Adipocyte (in vitro differentiated cells): ENCODE results near the gene CLMN.

Experiments used
- DNase-seq: peaks from one replicate; pipeline ENCODE4 v3.0.0-alpha.2; 2015; ENCODE audit warnings: low read depth
- H3K27me3 ChIP-seq: replicated peaks from 2 replicates; pipeline ENCODE4 v1.7.0; 2013; ENCODE audit warnings: mild to moderate bottlenecking, low read length, moderate library complexity; ENCODE audit not compliant: control insufficient read depth, insufficient read depth
- H3K36me3 ChIP-seq: 2 replicates; pipeline ENCODE4 v1.7.0; 2013; ENCODE audit warnings: low read length, mild to moderate bottlenecking, moderate library complexity; ENCODE audit not compliant: control insufficient read depth, insufficient read depth, severe bottlenecking
- H3K4me1 ChIP-seq: 2 replicates; pipeline ENCODE4 v1.7.0; 2013; ENCODE audit warnings: mild to moderate bottlenecking, low read length, moderate library complexity; ENCODE audit not compliant: control insufficient read depth, insufficient read depth
- H3K4me3 ChIP-seq: 2 replicates; pipeline ENCODE4 v1.7.0; 2013; ENCODE audit warnings: mild to moderate bottlenecking, low read length, moderate library complexity
- H3K9ac ChIP-seq: 2 replicates; pipeline ENCODE4 v1.7.0; 2013; ENCODE audit warnings: mild to moderate bottlenecking, low read length, moderate library complexity
- H3K9me3 ChIP-seq: 2 replicates; pipeline ENCODE4 v1.7.0; 2013; ENCODE audit warnings: mild to moderate bottlenecking, low read length, moderate library complexity; ENCODE audit not compliant: control insufficient read depth

Gene CLMN

GRCh38 chr14:95354834-95355233 lies 35.1 kb upstream of the CLMN start:
- no peak for DNase-seq
- H3K4me3 ChIP-seq: no peak overlapping the region
- no peak overlapping the region for H3K9ac ChIP-seq
- peaks cover 5% of the 10 kb centered on the region for H3K27me3 ChIP-seq
- peaks cover 22% of the 10 kb centered on the region for H3K9me3 ChIP-seq
- H3K36me3 ChIP-seq: no peaks in the 10 kb centered on the region
- no peaks in the 10 kb centered on the region for H3K4me1 ChIP-seq

DNA sequence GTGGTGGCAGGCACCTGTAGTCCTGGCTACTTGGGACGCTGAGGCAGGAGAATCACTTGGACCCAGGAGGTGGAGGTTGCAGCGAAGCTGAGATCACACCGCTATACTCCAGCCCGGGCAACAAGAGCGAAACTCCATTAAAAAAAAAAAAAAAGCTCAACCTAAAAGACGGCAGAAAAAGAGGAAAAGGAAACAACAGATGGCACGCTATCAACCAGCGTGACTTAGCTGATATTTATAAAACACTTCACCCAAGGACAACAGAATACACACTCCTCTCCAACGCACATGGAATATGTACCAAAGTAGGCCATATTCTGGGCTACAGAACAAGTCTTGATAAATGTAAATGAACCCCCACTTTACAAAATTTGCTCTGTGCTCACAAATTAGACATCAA lies 34.0 kb upstream of the CLMN start:
- Histone ChIP-seq H3K27me3 (peaks cover 9% of the 10 kb centered on the region), H3K4me3 (no peak overlapping the region), H3K9me3 (peaks cover 22% of the 10 kb centered on the region), H3K36me3 (no peaks in the 10 kb centered on the region), H3K9ac (no peak overlapping the region), H3K4me1 (no peaks in the 10 kb centered on the region)
- DNase-seq: no peak

GRCh38 chr14:95353007-95353406 lies 33.3 kb upstream of the CLMN start:
- no peak overlapping the region for H3K9ac ChIP-seq
- no peak for DNase-seq
- no peaks in the 10 kb centered on the region for H3K4me1 ChIP-seq
- H3K4me3 ChIP-seq: no peak overlapping the region
- peaks cover 22% of the 10 kb centered on the region for H3K9me3 ChIP-seq
- peaks cover 15% of the 10 kb centered on the region for H3K27me3 ChIP-seq
- no peaks in the 10 kb centered on the region for H3K36me3 ChIP-seq

DNA sequence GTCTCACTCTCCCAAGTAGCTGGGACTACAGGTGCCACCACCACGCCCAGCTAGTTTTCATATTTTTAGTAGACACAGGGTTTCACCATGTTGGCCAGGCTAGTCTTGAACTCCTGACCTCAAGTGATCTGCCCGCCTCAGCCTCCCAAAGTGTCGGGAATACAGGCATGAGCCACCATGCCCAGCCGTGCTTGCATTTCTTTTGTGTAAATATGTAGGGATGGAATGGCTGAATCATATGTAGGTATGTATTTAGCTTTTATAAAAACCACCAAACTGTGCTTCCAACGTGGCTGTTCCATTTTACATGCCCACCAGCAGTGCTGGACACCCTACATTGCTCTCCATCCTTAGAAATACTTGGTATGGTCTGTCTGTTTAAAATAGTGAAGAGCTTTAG lies 32.8 kb upstream of the CLMN start:
- DNase-seq: no peak
- peaks cover 17% of the 10 kb centered on the region for H3K27me3 ChIP-seq
- H3K4me3 ChIP-seq: no peak overlapping the region
- H3K9ac ChIP-seq: no peak overlapping the region
- H3K36me3 ChIP-seq: no peaks in the 10 kb centered on the region
- H3K9me3 ChIP-seq: peaks cover 22% of the 10 kb centered on the region
- no peaks in the 10 kb centered on the region for H3K4me1 ChIP-seq

DNA sequence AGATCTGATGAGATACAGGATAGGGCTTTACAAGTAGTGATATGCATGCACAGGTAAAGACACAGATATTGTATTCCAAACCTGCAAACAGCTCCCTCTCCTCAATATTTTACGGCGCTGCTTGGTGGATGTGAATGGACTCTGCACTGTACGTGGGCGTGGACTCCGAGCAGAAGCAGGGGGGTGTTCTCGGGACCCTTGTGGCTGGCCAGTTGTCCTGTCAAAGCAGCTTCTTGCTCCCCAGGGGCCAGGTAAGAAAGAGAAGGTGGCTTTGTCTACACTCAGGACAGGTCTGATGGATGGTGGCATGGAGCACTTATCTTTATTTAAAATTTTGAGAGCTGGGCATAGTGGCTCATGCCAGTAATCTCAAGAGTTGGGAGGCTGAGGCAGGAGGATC lies 29.5 kb upstream of the CLMN start:
- no peaks in the 10 kb centered on the region for H3K36me3 ChIP-seq
- H3K4me3 ChIP-seq: no peak overlapping the region
- no peak overlapping the region for H3K9ac ChIP-seq
- H3K9me3 ChIP-seq: peaks cover 9% of the 10 kb centered on the region
- DNase-seq: no peak
- H3K27me3 ChIP-seq: peaks cover 23% of the 10 kb centered on the region
- H3K4me1 ChIP-seq: no peaks in the 10 kb centered on the region

DNA sequence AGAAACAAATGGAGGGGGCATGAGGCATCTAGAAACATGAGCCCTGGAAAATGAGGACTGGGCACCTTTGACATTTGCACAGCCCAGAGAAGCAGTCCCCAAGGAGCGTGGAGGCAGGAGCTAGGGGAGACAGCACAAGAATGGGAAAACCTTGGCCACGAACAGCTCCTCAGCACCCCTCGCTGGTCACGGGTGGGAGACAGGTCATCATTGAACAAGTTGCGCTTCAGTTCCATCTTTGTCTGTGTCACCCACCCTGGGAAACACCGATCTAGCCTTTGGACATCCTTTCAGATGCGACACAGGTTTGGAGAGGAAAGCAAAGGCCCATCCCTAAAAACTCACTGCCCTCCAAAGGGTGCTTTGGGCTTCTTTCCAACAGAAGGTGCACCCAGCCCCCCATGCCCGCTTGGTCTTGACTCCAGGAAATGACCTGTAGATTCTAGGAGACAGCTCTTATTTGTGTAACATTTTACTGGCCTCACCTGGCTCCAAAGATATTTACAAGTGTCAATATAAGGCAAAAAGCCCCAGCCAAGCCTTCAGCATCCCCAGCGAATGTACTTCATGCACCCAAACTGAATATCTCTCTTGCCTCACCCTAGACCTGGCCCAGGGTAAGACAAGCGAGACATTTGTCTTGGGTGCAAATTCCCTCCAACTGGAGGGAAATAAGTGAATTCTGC lies 28.8 kb upstream of the CLMN start:
- Histone ChIP-seq H3K4me1 (no peaks in the 10 kb centered on the region), H3K9ac (no peak overlapping the region), H3K36me3 (no peaks in the 10 kb centered on the region), H3K27me3 (peaks cover 23% of the 10 kb centered on the region), H3K9me3 (peaks cover 2% of the 10 kb centered on the region), H3K4me3 (no peak overlapping the region)
- no peak for DNase-seq

GRCh38 chr14:95346820-95347219 lies 27.1 kb upstream of the CLMN start:
- no peak for DNase-seq
- no peaks in the 10 kb centered on the region for H3K36me3 ChIP-seq
- H3K27me3 ChIP-seq: peaks cover 23% of the 10 kb centered on the region
- no peaks in the 10 kb centered on the region for H3K9me3 ChIP-seq
- H3K4me3 ChIP-seq: no peak overlapping the region
- H3K9ac ChIP-seq: no peak overlapping the region
- no peaks in the 10 kb centered on the region for H3K4me1 ChIP-seq

DNA sequence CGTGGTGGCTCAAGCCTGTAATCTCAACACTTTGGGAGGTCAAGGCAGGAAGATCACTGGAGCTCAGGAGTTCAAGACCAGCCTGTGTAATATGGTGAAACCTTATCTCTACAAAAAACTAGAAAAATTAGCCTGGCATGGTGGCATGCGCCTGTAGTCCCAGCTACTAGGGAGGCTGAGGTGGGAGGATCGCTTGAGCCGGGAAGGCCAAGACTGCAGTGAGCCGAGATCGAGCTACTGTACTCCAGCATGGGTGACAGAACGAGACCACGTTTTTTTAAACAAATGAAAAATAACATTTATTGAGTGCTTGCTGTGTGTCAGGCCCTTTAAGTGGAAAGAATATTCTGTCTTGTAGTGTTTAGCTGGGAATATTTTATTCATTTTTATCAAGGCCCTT lies 26.6 kb upstream of the CLMN start:
- Histone ChIP-seq H3K4me3 (no peak overlapping the region), H3K27me3 (peaks cover 23% of the 10 kb centered on the region), H3K4me1 (no peaks in the 10 kb centered on the region), H3K36me3 (no peaks in the 10 kb centered on the region), H3K9ac (no peak overlapping the region), H3K9me3 (no peaks in the 10 kb centered on the region)
- no peak for DNase-seq

DNA sequence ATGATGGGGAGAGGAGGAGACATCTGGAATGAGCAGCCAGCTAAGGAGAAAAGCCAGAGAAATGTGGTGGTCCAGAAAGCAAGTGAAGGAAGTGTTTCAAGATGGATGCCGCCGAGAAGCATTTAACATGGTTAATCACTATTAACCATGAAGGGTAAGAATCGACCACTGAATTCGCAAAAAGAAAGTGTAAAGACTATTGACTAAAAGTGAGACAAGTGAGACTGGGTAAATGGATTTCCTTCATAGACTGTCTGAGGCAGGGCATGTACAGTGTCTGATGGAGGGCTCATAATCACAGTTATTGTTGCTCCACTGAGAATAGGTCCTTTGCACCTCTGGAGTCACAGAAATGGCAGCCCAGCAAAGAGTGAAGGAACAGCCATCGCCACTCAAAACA lies 25.3 kb upstream of the CLMN start:
- Histone ChIP-seq H3K9ac (no peak overlapping the region), H3K36me3 (no peaks in the 10 kb centered on the region), H3K27me3 (peaks cover 23% of the 10 kb centered on the region), H3K4me3 (no peak overlapping the region), H3K9me3 (no peaks in the 10 kb centered on the region), H3K4me1 (no peaks in the 10 kb centered on the region)
- no peak for DNase-seq

- H3K36me3 ChIP-seq: no peaks in the 10 kb centered on the region
- no peak for DNase-seq
- no peaks in the 10 kb centered on the region for H3K9me3 ChIP-seq
- H3K4me1 ChIP-seq: no peaks in the 10 kb centered on the region
- peaks cover 24% of the 10 kb centered on the region for H3K27me3 ChIP-seq
- H3K9ac ChIP-seq: no peak overlapping the region
- H3K4me3 ChIP-seq: no peak overlapping the region
These were observed 24.8 kb upstream of the CLMN start for GRCh38 chr14:95344536-95344935.

- no peaks in the 10 kb centered on the region for H3K4me1 ChIP-seq
These were observed 21.9 kb upstream of the CLMN start for GRCh38 chr14:95341564-95341963.

DNA sequence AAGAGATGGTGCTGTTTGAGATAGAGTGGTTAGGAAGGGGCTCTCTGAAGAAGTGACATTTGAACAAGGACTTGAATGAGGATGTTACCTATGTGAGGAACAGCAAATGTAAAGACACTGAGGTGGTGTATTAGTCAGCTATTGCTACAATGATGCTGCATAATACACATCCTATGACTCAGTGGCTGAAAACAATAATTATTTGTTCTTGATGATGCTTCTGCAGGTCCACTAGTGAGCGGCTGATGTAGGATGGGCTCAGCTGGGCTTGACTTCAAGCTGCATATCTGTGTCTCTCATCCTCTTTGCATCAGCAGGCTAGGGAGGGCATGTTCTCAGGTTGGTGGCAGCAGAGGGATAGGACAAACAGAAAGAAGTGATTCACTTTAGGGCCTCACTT lies 21.4 kb upstream of the CLMN start:
- no peak for DNase-seq
- H3K36me3 ChIP-seq: no peaks in the 10 kb centered on the region
- no peak overlapping the region for H3K4me3 ChIP-seq
- no peaks in the 10 kb centered on the region for H3K4me1 ChIP-seq
- H3K27me3 ChIP-seq: peaks cover 30% of the 10 kb centered on the region
- no peaks in the 10 kb centered on the region for H3K9me3 ChIP-seq
- H3K9ac ChIP-seq: no peak overlapping the region

More at GRCh38 chr14:95341564-95341963, 21.9 kb upstream of the CLMN start:
- Histone ChIP-seq H3K36me3 (no peaks in the 10 kb centered on the region), H3K27me3 (peaks cover 28% of the 10 kb centered on the region), H3K9ac (no peak overlapping the region), H3K4me3 (no peak overlapping the region), H3K9me3 (no peaks in the 10 kb centered on the region)
- no peak for DNase-seq
